Tibial nerve (tissue), 3 donors: ENCODE results near the gene AFF2.

Experiments used
- POLR2A ChIP-seq, 2 donors: fragments of 450-650 bp; IDR thresholded peaks; one replicate each; pipeline ENCODE4 v1.6.1; 2017; ENCODE audit warnings: antibody characterized with exemption in 2 of 2, mild to moderate bottlenecking in 2 of 2, moderate library complexity in 2 of 2
- TF ChIP-seq, protein P1 (sequence below), 5 experiments: fragments of 200-600 bp in 3 of 5; fragments of 450-650 bp in 2 of 5; sonication (generic) in 3 of 5; IDR thresholded peaks; one replicate each; pipeline ENCODE4 v1.5.1; 2016 to 2019; ENCODE audit warnings: antibody characterized with exemption in 5 of 5, mild to moderate bottlenecking in 3 of 5, moderate library complexity in 2 of 5

- TF ChIP-seq, protein P1, sequence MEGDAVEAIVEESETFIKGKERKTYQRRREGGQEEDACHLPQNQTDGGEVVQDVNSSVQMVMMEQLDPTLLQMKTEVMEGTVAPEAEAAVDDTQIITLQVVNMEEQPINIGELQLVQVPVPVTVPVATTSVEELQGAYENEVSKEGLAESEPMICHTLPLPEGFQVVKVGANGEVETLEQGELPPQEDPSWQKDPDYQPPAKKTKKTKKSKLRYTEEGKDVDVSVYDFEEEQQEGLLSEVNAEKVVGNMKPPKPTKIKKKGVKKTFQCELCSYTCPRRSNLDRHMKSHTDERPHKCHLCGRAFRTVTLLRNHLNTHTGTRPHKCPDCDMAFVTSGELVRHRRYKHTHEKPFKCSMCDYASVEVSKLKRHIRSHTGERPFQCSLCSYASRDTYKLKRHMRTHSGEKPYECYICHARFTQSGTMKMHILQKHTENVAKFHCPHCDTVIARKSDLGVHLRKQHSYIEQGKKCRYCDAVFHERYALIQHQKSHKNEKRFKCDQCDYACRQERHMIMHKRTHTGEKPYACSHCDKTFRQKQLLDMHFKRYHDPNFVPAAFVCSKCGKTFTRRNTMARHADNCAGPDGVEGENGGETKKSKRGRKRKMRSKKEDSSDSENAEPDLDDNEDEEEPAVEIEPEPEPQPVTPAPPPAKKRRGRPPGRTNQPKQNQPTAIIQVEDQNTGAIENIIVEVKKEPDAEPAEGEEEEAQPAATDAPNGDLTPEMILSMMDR (IDR thresholded peaks at IDR 0.05) = no peak
- TF ChIP-seq POLR2A (IDR thresholded peaks at IDR 0.05) = no peak
Observed at GRCh38 chrX:148600581-148600980, 100.2 kb downstream of the AFF2 start.
